HUDEP-2 (cell line): ENCODE data around the gene KIF20A.
"Not testable (repeated sequence)": the region's sequence is repeated elsewhere in the genome, so short reads cannot be mapped to it uniquely, and the experiment has no call there.

Experiments
- DNase-seq, 76 experiments: peaks; one replicate each; lab custom pipeline; 2025; ENCODE audit not compliant: unreplicated experiment in 76 of 76; lab: John Stamatoyannopoulos, UW

KIF20A gene

GRCh38 chr5:138180841-138181240, 1.9 kb downstream of the KIF20A start:
- DNase-seq = no peak

GRCh38 chr5:138182808-138183207, 3.9 kb downstream of the KIF20A start:
- DNase-seq = no peak

GRCh38 chr5:138186002-138186447, 7.1 kb downstream of the KIF20A start:
- DNase-seq = peak in 5 of 76 experiments; percentile 3 to 40 (median 7)

GRCh38 chr5:138188626-138189025, 9.7 kb downstream of the KIF20A start:
- DNase-seq = no peak

- no peak for DNase-seq
These were observed 13.9 kb downstream of the KIF20A start for GRCh38 chr5:138192826-138193225.

- not testable (repeated sequence) for DNase-seq
These were observed 14.9 kb downstream of the KIF20A start for GRCh38 chr5:138193859-138194258.

GRCh38 chr5:138210985-138211384, 32.1 kb downstream of the KIF20A start:
- no peak for DNase-seq

GRCh38 chr5:138212828-138213160, 33.9 kb downstream of the KIF20A start:
- DNase-seq = peak in 5 of 76 experiments; percentile 8 to 34 (median 24)

GRCh38 chr5:138213161-138214029, 34.5 kb downstream of the KIF20A start, which contains the start of gene CDC23:
TSS of gene CDC23 (minus strand) at chr5:138213323. CDS start at chr5:138213312, 11 bp downstream.
- DNase-seq = peak; percentile 20 to 97 (median 90)

- DNase-seq = no peak
These were observed 37.9 kb downstream of the KIF20A start for GRCh38 chr5:138216799-138217198.

- no peak for DNase-seq
These were observed 44.6 kb downstream of the KIF20A start for GRCh38 chr5:138223532-138223931.

GRCh38 chr5:138224712-138225111, 45.8 kb downstream of the KIF20A start:
- DNase-seq = no peak

GRCh38 chr5:138226910-138227309, 48.0 kb downstream of the KIF20A start:
- DNase-seq = no peak

- no peak for DNase-seq
These were observed 50.5 kb downstream of the KIF20A start for GRCh38 chr5:138229387-138229786.

- no peak for DNase-seq
These were observed 51.3 kb downstream of the KIF20A start for GRCh38 chr5:138230261-138230660.

GRCh38 chr5:138230981-138231589, 52.2 kb downstream of the KIF20A start:
- DNase-seq = no peak

- DNase-seq = no peak
These were observed 54.4 kb downstream of the KIF20A start for GRCh38 chr5:138233280-138233679.

GRCh38 chr5:138234651-138235050, 55.7 kb downstream of the KIF20A start:
- no peak for DNase-seq
